Measurements from ENCODE around the gene RNF138.

DNA sequence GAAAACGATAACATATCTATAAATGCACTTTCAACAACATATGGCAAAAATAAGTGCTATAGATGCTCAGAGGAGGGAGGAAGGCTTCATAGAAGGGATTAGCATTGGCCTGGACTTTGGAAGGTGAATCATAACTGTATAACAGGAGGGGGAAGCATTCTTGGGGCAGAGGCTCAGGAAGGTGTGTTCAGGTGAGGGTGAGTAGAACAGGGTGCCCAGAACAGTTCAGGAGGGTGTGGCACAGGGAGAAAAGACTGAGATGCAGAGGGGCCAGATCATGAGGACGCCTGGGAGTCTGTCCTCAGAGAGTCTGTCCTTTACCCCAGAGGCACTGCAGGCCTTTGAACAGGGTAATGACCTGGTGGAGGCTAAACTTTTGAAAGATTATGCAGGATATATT, 68.9 kb downstream of the RNF138 start:
- TF ChIP-seq, protein P1, sequence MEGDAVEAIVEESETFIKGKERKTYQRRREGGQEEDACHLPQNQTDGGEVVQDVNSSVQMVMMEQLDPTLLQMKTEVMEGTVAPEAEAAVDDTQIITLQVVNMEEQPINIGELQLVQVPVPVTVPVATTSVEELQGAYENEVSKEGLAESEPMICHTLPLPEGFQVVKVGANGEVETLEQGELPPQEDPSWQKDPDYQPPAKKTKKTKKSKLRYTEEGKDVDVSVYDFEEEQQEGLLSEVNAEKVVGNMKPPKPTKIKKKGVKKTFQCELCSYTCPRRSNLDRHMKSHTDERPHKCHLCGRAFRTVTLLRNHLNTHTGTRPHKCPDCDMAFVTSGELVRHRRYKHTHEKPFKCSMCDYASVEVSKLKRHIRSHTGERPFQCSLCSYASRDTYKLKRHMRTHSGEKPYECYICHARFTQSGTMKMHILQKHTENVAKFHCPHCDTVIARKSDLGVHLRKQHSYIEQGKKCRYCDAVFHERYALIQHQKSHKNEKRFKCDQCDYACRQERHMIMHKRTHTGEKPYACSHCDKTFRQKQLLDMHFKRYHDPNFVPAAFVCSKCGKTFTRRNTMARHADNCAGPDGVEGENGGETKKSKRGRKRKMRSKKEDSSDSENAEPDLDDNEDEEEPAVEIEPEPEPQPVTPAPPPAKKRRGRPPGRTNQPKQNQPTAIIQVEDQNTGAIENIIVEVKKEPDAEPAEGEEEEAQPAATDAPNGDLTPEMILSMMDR (IDR thresholded peaks at IDR 0.05): no peak
- no peak for TF ChIP-seq POLR2A (IDR thresholded peaks at IDR 0.05)
